Measurements from ENCODE around the gene CYP39A1. TPM values are rescaled to one million over a fixed set of nuclear protein-coding genes. Genes with fewer than 3 reads are reported as not detected.
A peak's percentile ranks its signal among the peaks of the same experiment; 100 is the strongest.

The CYP39A1 gene
- polyA plus RNA-seq, 10 donors, result 1.5 to 3.1 (median 2.2) TPM

DNA sequence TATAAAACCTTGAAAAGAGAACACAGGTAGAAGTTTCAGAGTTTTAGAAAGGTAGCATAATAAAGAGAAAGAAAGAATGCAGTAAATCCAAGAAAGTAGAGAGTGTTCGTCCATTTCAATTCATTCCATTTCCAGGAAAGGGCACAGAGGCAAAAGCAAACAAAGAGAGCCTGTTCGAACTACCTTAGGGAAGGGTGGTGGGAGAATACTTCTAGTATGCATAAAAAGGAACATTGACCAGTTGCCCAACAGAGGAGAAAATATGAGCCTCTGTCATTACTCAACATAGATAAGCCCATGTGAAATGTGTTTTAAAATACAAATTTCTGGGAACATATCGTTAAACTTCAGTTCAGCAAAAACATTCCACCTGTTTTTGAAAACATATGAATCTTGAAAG is 60.6 kb downstream of the CYP39A1 start:
- DNase-seq, result no peak

DNA sequence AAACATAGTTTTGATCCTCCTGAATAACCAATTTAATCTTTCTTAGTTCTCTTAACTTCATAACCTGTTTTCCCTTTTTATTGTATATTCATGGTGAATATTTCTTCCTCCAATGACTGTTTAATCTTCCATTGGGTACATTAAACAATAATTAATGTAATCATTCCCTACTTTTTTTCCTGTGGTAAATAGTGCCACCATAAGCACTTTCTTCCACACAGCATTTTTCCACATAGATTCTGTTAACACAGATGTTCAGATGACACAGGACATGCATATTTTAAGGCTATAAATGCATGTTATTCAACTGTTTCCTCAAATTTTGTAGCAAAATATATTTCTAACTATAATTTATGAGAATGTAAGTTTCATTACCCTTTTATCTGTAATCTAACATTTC is 61.9 kb downstream of the CYP39A1 start:
- no peak for DNase-seq

DNA sequence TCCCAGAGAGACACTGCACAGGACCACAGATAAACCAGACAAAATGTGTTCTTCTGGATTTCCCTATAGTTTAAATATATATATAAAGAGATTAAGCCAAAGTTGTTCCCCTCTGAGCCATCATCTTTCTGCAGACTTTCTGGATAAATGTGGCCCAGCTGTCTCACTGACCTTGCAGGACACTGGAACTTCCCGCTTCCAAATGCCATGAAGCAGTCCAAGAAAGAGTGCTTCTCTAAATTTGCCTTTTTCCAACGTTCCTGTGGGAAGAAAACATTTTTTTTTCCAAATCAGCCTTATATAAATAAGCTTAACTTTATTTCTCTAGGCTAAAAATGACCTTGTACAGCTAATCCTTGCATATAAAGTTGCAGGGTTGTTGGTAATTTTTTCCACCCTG is 65.7 kb downstream of the CYP39A1 start:
- DNase-seq, result peak; percentile 47 to 78 (median 68)

DNA sequence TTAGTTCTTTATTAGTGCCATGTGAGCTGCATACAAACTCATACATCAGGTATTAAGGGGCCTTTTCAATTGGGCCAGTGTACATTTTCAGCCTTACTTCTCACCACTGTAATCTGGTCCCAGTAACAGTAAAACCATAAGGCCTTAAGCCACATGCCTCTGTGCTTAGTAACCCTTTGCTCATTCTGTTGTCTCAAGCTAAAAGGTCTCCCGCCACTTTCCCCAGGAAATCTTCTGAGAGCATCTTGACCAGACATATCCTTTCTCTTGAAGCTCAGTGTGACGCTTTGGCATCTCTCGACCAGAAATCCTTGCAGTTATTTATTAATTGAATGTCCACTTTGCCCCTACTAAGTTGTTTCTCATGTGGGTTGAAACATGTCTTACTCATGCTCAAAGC is 68.0 kb downstream of the CYP39A1 start:
- no peak for DNase-seq

DNA sequence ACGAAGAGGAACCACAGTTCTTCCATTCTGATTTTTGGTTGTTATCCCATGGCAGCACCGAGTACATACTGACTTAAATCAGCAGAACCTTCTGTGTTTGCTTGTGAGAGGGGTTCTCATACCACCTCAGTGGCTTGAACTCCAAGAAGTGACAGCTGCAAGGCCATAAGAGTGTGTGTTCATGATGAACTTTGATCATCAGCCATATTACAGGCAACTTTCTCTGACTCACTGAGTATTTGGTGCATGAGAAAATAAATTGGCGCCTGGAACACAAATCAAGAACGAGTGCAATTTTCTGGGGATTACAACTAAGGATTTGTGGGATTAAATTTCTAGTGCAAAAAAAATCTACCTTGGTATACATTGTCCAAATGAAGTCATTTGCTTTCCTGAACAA is 68.9 kb downstream of the CYP39A1 start:
- DNase-seq, result peak in 1 of 3 donors; percentile 13

DNA sequence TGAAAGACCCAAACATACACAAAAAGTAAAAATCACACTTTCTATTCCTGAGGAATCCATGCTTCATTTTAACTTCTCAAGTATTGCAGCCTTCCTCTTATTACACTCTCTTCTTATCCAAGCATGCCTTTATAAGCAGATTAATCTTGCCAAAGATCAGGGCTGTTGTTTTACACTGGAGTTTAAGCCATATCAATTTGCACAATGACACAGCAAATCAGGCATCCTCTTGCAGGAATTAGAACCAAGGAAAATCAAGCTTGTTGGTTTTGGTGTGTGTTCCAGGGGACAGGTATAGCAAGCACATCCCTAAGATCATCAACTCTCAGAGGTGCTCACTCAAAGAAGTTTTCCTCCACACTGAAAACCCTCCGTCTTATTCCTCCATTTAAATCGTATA is 69.5 kb downstream of the CYP39A1 start:
- DNase-seq, result no peak

DNA sequence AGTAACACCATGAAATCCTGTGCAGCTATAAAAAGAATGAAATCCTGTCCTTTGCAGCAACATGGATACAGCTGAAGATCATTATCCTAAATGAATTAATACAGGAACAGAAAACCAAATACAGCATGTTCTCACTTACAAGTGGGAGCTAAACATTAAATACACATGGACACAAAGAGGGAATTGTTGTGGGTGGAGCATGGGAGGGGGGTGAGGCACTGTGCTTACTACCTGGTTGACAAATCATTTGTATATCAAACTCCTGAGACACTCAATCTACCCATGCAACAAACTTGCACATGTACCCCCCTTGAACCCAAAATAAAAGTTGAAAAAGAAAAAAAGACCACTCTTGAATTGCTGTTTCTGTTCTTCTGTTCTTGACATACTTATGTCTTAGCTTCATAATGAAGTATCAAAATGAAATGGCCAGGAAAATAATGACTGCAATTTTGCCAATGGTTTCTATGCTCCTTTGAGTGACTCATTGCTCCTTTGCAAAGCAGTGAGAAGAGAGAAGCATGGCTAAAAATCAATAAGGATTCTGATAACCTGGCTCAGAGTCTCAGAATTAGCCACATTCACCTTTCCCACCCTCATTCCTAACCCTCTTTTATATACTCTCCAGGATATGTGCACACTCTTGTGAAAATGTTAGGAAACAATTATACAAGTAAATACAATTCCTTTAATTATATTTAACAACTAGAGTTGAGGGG is 71.0 kb downstream of the CYP39A1 start:
- no peak for DNase-seq

DNA sequence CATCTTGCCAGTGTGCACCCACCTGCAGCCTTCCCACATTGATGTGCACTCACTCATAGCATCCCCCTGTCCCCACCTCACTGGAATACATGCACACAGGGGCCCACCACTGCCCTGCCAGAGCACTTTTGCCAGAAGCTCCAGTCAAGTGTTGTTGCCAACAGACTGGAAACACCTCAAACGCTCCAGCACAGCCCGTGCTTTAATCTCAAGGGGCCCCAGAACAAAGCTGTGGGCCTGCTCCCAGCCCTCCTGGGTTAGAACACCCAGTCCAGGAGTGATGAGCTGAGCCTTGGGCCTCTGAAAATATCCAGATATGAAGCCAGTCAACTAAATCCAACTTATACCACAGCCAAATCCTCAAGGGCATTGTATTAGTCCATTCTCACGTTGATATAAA is 77.1 kb downstream of the CYP39A1 start:
- no peak for DNase-seq

DNA sequence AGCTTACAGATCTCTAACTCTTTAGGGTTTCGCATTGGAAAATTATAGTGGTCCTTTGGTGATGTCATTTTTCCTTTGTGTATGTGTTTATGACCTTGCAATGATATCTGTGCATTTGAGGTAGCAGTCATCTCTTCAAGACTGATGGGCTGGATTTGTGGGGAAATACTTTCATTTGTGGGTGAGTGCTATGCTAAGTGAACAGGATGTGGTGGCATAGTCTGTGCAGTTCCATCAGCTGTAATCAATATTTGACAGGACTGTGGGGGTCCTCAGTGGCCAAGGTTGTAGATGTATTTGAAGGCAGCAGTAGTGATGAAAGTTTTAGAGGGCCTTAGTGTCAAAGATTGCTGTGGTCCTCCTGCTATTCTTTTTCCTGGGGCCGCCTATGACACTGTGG is 79.5 kb downstream of the CYP39A1 start:
- DNase-seq, result no peak

DNA sequence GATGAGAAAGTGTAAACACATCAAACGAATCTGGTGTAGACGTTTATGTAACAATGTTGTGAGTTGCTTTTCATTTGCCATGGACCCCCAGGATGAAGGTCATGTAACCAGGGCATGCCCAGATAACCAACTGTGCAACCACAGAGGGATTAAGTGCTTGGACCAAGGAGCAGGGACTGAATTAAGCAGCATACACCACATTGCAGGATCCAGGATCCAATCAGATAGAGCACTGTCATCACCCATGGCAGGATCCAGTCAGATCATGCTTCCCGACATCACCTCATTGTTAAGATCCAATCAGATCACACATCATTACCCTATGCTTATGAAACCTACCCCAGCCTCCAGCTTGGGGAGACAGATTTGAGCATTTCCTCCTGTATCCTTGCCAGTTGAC is 87.1 kb downstream of the CYP39A1 start:
- DNase-seq, result no peak

DNA sequence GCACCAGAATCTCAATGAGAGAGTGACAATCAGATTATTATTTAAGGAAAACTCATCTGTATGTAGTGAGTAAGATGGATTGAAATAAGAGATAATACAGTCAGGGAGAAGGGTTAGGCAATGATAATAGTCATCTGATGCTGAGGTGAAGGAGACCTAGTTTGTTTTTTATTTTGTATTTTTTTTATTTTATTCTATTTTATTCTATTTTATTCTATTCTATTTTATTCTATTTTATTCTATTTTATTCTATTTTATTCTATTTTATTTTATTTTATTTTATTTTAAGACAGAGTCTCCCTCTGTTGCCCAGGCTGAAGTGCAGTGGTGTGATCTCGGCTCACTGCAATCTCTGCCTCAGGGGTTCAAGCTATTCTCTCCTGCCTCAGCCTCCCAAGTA is 88.7 kb downstream of the CYP39A1 start:
- DNase-seq, result no peak

DNA sequence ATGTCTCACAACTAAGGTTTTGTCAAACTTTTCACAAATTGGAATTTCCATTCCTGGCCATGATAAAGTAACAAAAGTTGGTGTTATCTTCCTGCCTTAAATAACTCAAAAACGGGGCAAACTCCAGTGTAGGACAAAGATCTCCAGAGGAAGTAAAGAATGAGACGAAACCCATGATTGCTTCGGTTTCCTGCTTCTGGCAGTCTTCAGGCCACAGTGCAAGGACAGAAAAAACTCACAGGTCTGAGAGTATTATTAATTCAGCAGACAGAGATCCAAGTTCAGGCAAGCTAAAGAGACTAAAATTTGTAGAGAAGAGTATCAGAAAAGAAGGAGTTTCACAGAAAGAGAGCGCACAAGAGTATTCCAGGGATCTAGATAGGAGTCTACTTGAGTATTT is 96.6 kb downstream of the CYP39A1 start:
- DNase-seq, result peak in 1 of 3 donors; percentile 2

DNA sequence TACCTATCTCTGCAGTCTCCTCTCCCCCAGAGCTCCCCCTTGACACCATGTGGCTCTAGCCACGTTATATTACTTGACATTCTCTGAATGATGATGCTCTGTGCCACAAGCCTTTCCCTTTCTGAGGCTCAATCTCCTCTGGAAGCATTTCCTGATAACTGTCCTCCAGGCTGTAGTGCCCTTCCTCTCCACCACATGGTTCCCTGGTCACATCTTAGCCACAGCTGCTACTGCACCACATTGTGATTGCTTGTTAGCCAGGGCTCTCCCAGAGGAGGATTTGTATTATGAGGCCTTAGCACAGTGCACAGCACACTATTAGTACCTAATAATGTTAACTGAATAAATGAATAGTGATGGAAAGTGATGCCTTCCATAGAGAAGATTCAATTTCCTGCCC is 97.5 kb downstream of the CYP39A1 start:
- DNase-seq, result no peak

DNA sequence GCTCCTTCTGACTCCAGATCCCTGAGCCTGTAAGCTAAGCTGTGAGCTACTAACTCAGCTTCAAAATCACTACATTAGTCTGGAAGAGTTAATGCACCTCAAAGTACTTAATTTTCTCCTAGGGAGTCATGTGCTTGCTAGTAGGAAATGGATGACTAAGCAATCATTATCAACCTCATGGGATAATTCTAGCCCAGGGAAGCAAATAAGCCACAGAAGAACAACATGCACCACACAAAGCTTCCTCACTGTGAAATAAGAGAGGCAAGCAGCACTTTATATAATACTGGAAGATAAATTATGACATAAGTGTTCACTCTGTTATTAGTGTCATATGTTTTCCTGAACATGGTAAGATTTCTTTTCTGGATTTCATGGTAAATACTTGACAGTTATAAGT is 103.5 kb downstream of the CYP39A1 start:
- no peak for DNase-seq

DNA sequence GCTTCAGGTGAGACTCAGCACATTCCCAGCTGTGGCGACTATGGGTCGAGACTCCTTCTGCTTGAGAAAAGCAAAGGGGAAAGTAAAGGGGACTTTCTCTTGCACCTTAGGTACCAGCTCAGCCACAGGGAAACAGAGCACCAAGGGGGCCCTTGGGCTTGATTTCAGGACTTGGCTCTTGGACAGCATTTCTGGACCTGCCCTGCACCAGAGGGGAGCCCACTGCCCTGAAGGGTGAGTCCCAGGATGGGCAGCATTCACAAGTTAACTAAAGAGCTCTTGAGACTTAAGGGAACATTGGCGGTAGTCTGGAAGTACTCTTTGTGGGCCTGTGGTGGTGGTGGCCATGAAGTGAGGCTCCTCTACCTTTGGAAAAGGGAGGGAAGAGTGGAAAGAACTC is 111.1 kb downstream of the CYP39A1 start:
- DNase-seq, result no peak

DNA sequence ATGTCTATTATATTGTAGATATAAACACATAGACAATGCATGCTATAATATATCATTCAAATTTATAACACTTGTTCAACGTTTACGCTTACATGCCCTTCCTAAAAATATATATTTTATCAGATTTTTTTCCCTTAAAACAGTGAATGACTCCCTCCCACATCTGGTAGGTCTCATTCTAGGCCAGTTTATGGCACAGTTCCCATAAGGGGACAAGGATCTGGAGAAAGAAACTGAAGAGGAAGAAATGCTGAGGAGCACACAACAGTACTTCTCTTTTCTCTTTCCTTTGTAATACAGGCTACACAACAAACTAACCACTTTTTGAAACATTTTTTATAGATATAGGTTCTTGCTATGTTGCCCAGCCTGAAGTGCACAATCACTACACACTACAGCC is 112.8 kb downstream of the CYP39A1 start:
- DNase-seq, result no peak

DNA sequence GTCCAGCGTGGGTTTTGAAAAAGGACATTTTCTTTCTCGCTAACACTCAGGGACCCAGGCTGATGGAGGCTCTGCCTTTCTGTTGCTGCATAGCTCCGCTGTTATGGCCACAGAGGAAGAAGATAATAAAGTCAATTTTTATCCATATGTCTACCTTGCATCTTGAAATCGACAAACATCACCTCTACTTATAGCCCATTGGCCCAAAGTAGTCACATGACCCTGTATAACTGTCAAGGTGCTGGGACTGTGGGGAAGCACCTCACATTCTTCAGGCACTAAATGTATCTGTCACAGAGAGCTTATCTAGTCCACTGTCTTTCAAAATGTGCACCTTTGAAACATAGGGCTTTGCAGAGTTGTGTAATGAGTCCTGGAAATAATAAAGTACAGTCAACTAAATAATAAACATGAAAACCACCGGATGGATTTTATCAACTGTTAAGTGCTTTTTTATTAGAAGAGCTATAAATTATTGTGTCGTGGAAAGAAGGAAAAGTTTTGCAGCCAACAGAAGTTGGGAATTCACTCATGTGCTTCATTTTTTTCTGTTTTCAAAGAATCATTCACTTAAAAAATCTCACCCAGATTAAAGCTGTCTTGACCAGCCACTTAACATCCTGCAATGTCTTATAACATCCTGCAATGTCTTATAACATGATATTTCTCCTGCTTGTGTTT is 113.7 kb downstream of the CYP39A1 start:
- DNase-seq, result no peak

DNA sequence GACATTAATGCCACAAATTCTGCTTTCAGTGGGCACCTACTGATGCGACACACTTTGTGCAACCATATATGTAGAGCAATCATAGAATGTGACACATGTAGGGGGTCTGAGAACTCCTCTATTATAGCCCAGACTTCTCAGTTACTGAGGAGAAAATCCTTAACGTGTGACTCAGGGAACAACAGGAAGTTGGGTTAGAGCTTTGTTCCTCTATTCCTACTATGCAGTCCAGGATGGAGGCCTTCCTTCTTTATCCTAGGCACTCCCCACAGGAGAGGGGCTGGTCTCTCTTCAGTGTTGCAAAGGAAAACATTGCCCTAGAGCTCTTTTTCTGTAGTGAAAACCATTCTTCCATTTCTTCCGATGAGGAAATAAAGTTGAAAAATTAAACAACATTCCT is 121.7 kb downstream of the CYP39A1 start:
- DNase-seq, result no peak

DNA sequence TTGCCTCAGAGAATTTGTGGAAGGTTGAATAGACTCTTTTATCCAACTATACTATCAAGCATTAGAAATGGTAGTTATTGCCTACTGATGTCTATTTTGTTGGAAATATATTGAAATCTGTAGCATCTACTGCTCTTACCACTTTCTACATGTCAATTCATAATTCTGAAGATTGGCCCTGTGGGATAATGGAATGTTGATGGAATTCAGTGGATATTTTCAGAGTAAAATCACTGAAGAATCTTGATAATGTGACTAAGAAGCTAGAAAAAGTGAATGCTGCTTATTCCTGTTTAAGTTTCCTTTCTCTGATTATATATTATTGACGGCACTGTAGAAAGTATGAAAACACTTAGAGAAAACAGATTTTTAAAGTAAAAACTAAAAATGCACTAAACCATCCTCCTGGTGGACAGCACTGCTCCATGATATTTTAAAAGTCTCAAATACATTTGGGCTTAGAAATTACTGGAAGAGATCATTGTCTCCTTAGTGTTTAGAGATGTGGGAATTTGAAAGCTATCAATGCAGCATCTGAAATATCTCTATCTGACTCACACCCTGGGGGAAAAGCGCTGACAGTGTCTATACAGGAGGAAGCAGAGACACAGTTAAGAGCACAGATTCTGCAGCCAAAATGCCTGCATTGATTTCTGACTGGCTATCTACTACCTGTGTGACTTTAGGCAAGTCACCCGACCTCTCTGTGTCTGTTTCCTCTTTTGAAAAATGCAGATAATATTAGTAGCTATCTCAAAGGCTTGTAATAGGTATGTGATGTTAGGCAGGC is 123.5 kb downstream of the CYP39A1 start:
- DNase-seq, result no peak

DNA sequence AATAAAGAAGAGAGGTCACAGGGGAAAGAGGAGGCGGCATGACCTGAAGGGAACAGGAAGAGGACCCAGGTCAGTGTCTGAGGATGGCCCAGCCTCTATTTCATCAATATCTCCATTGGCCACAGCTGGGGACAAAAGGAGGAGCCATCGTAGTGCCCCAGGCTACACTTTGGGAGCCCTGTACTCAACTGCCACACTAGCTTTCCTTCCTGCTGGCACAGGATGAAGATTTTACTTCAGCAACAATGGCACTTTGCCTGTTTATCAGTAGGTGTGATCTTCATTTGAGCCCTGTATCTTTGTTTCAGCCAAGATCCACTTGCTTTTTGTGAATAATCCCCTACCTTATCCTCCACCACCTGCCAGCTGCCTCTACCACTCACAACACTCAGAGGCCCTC is 126.0 kb downstream of the CYP39A1 start:
- no peak for DNase-seq

DNA sequence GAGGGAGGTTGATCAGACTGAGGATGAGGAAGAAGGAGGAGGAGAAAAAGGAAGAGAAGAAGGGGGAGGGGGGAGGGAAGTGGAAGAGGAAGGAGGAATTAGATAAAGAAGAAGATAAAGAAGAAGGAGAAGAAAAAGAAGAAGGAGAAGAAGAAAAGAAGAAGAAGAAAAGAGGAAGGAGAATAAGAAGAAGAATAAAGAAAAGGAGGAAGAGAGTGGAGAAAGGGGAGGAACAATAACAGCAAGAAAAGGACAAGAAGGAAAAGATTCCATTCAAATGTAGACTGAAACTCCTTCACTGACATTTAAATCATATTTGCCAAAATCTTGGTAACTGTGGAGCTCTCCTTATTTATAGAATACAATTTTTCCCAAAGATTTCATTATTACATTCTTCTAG is 127.0 kb downstream of the CYP39A1 start:
- no peak for DNase-seq

DNA sequence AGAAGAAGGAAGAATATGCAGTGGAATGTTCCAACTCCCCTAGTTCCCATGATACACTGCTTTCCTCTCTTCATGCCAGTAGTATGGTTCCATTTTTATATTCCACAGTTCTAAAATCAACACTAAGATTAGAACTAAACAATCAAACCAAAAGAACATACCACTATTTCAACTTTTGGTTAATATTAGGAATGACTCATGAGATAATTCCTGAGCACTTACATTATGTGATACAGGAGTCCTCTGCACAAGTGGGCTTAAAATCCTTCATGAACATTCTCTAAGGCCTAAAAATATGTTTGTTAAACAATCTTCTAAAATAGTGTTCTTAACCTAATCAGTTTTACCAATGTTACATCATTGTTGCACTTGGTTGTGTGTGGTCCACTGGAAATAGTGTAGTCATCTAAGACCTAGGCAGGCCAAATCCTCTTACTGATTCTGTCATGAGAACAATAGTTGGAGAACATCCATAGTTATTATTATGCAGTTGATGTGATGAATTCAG is 131.1 kb downstream of the CYP39A1 start:
- DNase-seq, result peak in 1 of 3 donors; percentile 17

DNA sequence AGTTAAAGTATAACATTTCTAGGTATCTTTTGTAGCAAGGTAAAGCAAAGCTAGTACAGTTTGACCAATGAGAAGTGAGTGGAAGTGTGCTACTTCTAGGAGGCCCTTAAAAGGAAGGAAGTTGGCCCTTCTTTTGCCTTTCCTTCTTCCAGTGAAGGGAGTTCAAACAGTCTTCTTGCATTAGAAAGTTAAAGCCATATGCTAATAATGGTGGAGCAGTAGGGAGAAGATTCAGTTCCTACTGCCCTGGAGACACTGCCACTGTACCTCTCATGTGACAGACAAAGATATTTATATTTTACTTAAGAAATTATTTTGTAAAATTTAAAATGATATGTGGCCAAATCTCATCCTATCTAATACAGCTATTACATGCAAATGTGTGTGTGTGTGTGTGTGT is 135.4 kb downstream of the CYP39A1 start:
- DNase-seq, result no peak
